Daoy (cell line): ENCODE measurements around the gene TFG. TPM values are rescaled to one million over a fixed set of nuclear protein-coding genes. Genes with fewer than 3 reads are reported as not detected.

Source experiments
- DNase-seq: peaks from one replicate; pipeline ENCODE4 v3.0.0-alpha.2; 2015; ENCODE audit warnings: low read depth
- total RNA-seq: library from RNA; depleted of rRNA; stranded (reverse); fragments of >200 nt; shearing (Covaris generic); gene quantifications from 2 replicates; pipeline ENCODE4 v1.2.3, GENCODE V29; 2014

TFG gene
- total RNA-seq, 1 experiment from 2014 or later: 107 TPM

DNA sequence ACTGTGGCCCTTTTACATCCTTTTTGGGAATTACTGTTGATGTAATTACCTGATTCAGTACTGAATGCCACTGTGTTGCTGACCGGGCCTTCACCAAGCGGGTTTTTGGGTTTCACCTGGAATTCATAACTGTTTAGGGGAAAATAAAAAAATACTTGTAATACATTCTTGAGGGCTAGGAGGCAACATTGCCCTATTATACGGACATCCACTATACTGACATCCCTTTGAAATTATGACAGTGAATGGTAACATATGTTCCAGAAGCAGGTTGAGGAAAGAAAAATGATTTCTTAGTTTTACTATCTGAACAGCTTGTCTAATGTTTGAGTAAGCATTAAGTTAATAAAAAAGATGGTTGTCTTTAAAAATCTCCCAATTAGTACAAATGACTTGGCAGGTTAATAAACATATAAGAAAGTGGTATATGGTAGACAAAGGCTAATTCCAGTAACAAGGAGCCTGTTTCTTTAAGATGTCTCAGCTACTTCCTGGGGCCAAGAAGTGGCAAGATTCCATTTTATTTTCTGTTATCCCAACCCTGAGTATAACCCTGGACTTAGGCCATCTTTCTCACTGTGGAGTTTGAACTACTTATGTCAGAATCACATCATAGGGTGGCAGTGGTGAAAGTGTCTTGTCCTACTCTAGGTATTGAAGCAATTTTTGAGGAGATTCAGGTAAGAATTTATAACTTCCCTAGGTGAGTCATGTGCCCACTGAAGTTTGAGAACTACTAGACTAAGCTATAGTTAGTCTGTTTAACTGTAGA lies 45.5 kb downstream of the TFG start:
- DNase-seq: no peak

DNA sequence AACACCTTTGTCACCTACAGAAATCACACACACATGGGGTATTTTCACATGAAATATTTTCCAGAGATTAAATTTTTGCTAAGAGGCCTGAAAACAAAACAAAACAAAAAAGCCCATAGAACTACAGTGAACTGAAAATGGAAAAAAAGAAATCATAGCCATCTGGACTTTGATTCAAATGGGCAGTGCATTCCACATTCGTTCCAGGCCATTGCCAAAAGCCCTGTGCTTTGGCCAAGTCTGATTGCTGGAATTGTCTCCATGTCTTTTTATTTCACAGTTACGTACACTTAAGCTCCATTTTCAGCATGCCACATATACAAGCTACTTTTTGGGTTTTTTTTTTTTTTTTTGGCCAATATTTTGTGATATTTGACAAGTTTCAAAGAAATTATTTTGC lies 47.1 kb downstream of the TFG start:
- DNase-seq: no peak

DNA sequence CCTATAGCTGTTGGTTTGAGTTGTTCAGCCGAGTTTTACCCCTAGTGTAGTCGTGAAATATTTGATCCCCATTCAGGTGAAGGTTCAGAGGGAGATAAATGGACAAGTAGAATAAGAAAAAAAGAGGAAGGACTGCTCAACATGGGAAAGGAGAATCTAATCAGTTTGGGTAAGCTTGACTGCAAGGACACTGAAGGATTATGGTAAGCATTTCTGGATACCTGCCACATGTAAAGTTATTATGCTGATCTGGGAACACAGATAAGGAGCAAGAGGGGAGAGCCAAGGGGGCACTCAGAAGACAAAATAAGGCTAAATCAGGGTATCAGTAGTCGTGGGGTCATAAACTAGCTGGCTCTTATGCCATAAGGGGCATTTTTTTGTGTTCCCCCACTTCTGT lies 49.9 kb downstream of the TFG start:
- DNase-seq: no peak

DNA sequence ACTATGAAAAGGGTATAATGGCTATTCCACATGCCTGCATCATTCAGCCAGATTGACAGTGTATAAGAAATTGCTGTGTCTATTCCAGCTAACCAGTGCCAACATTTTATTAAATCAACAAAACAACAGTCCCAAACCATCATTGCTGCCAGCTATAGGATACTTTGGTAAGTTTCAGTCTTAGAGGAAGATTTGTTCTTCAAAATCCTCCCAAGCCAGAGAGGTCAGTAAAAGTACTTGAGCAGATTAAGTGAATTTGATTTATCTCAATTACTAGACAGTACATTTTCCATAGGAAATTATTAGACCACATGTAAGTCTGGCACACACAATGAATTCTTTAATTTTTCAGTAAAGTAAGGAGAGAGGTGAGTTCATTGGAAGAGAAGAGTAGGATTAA lies 50.7 kb downstream of the TFG start:
- no peak for DNase-seq

DNA sequence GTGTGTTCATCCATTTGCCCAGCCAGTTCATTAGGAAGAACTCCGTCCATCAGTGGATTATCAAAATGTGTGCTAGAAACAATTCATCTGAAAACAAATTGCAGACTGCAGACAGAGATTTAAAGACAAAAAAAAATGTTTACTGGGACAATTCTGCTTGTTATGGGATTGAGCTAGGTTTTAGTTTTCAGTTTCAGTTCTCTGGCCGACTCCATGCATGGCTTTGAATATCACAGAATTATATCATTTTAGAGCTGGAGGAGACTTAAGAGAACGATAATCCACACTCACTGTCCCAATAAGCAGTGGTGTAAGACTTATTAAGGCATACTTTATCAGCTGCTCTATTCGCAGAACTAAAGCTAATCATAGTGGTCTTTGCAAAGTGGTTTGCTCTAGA lies 51.1 kb downstream of the TFG start:
- DNase-seq: no peak

DNA sequence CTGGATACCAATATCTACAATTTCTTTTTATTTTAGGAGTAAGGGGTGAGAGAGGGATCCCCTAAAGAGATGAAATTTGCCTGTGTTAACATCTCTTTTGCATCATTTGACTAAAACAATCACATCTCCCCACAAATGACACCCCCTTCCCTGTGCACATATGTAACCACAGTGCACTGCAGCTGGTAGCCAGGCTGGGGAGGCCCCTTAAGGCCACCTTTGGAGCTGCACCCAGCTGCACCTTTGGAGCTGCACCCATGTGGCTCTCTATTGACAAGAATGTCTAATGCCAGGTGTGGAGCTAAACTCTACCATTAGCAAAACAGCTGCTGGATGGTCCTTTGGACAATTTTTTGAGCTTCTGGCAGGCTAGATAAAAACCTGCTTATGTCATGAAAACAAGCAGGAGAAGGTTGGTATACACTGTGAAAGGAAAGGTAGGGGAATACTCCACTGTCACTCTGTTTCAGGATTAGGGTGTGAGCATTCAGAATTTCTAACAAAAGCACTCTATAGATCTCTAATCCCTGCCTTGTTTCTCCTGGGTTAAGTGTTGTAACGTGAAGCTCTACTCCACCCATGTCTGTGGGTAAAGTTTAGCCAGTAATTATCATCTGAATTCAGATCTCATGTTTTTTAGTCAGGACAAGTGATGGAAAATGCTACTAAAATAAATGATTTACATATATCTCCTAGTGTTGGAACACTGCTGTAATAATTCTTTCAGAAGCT lies 52.1 kb downstream of the TFG start:
- DNase-seq: no peak

DNA sequence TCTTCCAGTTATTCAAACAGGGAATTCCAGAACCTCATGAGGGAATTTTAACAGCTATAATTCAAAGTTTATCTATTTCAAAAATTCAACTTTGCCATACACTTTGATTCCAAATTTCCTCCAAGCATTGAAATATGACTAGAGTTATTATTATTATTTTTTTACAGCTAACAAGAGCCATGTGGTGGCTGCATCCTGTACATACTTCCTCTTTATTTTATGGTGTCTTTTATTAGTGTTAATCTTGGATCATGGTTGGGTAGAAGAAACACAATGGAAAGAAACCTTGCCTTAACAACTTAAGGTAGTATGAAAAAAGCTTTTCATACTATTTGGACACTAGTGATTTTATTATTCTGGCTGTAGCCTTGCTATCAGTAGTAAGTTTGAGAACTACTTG lies 52.7 kb downstream of the TFG start:
- no peak for DNase-seq

DNA sequence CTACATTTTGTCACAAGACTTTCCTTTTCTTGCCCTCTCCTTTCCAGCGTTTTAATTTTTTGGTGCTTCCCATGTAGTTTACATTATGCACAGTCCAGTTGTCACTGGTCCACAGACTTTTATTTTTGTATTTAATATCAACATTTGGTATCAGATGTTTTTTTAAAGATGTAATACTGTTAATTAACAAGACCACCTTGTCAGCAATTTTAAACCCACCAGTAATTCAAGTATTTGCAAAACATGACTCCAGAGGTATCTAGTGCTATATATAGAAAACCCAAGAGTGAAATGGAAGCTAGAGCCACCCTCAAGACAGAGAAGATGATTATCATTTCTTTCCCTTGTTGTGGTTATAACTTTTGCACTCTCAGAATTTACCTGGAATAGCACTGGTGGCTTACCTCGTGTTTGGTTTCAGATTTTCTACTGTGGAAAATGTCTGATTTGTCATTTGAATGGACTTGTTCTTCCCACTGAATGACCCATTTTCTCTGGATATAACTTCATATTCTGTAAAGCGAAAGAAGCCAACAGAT lies 56.2 kb downstream of the TFG start:
- no peak for DNase-seq

DNA sequence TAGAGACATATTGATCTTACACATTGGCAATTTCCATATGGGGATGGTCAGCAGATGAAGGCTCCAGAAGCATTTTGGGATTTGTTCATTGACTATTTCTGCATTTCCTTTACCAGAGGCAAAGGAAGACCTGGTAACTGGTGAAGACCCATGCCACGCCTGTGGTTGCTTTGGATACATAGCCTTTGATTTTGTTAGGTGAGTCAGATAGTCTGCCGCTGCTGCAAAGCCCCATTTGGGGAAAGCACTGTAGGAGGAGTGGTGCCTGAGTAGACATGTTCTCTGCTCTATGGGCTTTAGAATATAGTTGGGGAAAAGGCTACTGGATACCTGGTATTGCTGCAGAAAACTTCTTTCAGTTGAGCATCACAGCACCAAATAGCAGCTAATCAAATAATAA lies 56.8 kb downstream of the TFG start:
- DNase-seq: peak; percentile 16

DNA sequence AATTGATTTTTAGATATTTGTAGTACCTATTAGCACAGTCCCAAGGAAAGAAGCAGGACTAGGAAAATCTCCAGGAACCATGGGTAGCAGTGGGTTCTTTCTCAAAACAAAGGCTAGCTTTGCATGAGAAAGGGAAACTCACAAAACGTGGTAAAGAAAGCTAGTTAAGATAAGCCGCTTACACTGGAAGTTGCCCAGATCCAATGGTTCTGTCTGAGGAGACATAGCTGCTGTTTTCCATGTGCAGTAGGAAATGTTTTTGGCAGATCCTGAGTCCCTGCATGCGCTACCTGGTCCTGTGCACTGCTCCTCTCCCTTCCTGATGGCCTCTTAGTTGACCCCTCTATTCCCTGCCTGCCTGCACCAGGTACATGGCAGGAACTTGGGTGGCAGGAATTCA lies 60.4 kb downstream of the TFG start:
- DNase-seq: no peak

DNA sequence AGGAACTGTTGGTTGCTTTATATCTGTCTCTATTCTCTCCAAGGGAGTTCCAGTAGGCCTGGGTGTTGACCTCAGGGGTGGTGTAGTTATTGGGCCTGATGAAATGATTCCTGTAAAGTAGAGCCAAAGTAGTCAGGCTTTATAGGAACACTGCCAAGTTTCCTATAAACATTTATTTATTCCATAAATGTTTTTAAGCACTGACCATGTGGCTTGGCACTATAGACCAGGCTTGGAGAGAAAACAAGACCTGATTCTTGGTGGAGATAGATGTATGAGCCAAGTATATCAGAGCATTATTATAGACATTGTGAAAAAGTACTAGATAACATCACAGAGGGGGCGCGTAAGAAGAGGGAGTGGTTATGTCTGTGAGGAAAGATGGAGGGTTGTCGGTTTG lies 65.9 kb downstream of the TFG start:
- no peak for DNase-seq

DNA sequence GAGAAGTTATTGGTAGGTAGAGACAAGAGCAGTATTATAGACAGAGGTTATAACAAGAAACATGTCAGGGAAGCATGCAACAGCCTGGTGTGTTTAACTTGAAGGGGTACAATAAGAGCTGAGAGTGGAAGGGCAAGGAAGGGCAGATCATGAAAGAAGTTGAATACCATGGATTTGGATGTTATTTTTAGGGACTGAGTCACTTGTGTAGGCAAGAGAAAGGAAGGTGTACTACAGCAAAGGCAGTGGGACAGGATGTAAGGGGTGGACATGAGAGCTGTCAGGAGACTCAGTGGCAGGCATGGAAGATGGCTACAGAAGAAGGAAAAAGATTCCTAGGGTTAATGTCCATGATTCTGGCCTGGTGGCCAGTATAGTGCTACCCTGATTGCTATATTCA lies 66.4 kb downstream of the TFG start:
- DNase-seq: no peak

DNA sequence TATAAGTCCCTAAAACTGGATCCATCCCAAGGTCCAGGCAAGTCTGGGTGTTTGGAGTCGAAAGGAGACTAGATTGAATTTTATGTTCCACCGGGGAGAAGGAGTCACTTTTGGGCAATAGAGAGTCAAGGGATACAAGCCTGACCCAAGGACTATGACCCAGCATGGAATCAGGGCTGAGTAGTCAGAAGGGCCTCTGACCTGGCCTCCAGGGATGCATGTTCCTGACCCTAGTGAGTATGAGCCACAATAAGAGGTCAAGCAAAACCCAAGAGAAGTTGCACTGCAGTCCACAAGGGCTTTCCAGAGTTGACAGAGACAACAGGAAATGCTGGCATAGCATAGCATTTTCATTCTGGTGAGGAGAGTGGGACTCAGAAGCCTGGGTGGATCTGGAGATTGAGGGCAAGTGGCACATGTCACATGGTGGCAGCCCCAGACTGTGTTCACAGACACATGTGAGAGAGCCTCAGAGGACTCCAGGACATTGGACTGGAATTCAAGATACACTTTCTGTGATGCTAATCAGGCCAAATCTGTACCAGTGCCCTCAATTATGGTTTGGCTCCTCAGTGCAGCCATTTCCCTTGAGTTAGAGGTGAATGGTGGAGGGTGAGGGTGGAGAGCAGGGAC lies 66.9 kb downstream of the TFG start:
- no peak for DNase-seq

DNA sequence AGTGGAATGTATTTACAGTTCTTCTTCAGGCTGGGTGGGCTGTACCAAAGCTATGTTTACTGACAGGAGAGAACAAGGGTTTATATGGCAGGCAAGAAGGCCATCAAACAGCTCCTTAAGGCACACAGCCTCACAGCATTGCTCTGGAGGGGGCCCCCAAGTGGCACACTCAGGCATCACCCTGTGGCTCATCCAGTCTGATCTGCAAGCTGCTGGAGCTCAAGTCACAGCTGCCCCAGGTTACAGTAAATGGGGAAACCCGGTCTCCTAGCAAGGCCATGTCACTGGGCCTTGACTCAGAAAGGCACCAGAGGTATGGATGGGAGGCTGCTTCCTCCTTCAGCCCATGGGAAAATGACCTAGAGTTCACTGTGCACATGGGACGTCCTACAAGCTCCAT lies 67.5 kb downstream of the TFG start:
- DNase-seq: no peak

DNA sequence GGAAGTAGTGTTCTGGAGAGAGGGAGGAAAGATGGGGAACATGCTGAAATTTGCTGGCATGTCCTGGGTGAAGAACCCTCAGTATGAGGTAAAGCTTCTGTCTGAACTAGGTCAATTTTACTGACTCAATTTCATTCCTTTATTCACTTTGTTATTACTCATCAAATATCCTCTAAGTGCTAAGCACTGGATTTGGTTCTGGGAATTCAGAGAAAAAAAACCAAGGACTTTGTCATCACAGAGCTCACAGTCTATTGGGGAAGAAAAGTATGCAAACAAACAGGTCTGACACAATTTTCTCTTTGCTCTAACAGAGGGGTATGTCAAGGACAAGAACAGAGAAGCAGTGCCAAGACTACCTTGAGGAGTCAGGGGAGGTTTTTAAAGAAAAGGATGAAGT lies 68.0 kb downstream of the TFG start:
- no peak for DNase-seq

DNA sequence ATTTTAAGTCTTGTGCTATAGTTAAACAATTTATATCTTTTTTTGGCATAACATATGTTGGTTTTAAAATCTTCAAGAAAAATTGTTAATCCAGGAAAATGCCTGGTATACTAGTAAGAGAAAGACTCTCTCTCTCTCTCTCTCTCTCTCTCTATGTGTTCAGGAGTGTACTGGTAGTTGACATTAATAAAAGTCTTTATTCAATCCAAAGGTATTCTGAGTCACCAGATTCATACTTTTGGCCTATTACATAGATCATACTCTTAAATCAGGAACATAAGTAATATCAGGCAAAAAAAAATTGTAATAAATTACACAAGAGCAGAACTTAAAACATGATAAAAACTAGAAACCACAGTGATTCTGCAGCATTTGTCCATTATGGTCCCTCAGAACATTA lies 70.2 kb downstream of the TFG start:
- no peak for DNase-seq

DNA sequence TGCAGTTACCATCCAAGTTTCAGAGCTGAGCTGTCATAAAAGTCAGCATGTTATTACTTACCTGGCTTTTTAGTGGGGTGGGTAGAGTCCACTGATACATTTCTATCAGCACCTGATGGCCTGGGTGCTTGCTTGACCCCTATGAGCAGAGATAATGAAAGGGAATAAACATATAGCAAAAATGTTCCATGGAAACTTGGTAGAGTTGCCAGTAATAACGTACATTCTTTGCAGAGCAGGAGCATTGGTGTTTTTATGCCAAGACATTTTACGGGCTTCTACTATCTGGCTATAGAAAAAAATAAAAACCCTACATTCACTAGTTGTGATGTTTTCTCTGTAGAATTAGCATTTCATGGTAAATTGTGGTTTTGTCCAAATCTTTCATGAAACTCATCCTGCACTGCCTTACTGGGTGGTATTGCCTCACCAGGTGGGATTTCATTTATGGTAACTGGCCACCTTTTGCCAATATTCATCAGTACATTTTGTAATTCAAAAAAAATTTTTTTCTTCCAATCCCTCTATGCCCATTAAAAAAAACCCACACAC lies 70.9 kb downstream of the TFG start:
- DNase-seq: no peak

DNA sequence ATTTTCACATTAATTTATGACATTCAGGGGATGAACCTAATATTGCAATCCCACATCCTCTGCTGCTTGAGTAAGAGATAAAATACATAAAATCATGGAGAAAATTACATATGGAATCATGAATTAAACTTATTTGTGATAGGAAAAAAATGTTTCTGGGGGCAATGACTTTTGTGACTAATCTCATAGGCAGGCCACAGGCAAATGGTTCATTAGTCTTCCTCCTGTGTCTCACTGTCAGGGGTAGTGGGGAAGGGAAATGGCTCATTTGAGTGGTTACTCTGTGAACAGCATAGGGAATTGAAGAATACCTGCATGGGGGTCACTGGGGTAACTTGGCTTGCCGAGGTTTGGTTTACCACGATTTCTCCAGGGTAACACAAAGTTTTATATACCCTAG lies 72.0 kb downstream of the TFG start:
- DNase-seq: peak; percentile 68

DNA sequence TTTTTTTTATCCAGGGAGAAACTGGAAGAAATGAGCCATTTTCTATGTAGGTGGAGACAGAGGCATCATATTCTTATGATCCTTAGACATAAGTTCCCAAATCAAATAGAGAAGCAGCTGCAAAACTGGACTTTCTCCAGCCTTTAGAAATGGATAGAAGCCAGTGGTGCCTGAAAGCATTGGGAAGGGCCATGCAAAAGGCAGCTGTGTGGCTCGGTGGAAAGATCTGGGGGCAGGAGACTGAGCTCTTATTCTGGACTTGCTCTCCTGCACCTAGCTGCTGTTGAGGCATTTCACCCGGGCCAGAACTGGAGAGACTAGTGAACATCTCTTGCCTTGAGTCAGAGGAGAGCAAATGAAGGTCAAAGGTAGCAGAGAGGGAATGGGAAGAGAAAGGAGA lies 73.1 kb downstream of the TFG start:
- DNase-seq: no peak

DNA sequence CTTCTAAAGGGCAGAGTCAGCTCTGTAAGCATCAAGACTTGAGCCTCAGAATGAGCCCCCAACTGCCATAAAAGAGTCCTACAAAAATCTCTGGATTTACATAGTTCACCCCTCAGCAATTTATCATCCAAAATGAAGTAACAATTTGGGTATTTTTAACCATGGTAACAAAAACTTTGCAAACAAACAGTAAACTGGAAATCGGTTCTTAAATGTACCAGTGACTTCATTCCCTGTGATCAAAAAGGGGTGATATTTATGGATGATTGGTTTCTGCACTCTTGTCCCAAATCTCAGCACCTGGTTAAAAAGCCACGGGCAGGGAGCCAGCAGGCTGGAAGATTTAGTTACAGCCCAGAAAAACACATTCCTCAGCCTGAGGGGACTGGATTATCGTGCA lies 73.6 kb downstream of the TFG start:
- DNase-seq: peak; percentile 38

DNA sequence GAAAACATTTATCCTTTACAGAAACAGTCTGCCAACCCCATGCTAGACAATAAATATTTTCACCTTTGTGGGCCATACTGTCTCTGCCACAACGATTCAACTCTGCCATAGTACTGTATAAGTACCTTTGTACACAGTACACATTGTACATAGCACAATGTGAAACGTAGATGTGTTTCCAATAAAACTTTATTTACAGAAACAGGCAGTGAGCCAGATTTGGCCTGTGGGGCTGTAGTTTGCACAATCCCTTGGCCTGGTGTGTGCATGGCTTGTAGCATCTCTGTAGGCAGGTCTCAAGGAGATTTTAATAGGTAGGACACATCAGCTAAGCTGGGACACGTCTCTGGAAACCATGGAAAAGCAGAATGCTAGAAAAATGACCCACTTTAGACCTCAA lies 74.3 kb downstream of the TFG start:
- DNase-seq: no peak

DNA sequence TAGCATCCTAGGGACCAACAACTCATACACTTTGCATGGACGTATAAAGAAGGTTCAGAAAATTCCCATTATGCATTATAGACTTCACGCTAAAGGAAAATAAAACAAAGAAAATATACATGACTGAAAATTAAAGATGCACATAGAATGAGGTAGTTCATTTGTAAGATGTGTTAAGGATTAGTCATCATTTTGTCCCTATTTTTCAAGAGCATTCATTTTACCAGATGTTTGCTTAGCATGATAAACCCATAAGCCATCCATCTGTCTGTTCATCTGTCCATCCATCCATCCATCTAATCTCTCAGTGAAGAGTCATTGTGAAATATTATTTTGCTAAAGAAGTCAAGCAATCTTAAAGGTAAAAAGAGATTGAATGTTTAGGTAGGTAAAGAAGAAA lies 80.3 kb downstream of the TFG start:
- DNase-seq: no peak

DNA sequence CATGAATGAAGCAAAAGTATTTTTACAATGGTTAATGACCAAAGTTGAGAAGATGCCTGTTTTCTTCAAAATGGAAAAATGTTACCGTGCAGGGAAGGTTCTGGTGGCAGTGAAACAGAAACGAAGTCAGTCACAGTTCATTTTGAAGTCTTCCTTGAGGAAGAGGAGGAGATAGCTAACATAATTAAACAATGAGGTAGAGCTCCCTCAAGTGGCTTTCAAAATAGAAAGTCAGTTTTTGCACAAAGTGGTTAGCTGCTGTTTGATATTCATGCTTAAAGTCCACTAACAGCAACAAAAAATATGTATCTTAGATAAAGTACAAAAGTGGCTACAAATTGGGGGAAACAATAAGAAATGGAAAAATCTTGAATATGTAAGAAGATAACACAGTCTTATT lies 87.3 kb downstream of the TFG start:
- DNase-seq: peak; percentile 18
